ENCODE results near the gene CA12. TPM values are rescaled to one million over a fixed set of nuclear protein-coding genes. Genes with fewer than 3 reads are reported as not detected.
A peak's percentile ranks its signal among the peaks of the same experiment; 100 is the strongest.

Gene CA12
- total and polyA plus RNA-seq, 9 of the 15 experiments (the other 6 are each of a cell fraction or from before 2014, with no cell fraction given), result 0.01 to 0.78 (median 0.15) TPM; not detected in 1

GRCh38 chr15:63344731-63345390 lies 36.8 kb downstream of the CA12 start (continued):
- TF ChIP-seq MITF (IDR thresholded peaks at IDR 0.05) (no peak), KLF10 (CRISPR knock-in tag; IDR thresholded peaks at IDR 0.05) (no peak), RERE (CRISPR knock-in tag; IDR thresholded peaks at IDR 0.05; ENCODE audit: borderline replicate concordance) (no peak), DNMT1 (IDR thresholded peaks at IDR 0.05) (no peak), LEF1 (IDR thresholded peaks at IDR 0.05) (peak; percentile 62; the same call in 1 of the 2 replicates), PHF21A (IDR thresholded peaks at IDR 0.05; ENCODE audit: borderline replicate concordance, low read depth) (no peak), PHF20 (IDR thresholded peaks at IDR 0.05; ENCODE audit: partially characterized antibody) (no peak), ATF4 (CRISPR knock-in tag; IDR thresholded peaks at IDR 0.05) (peak; percentile 97), MLLT1 (IDR thresholded peaks at IDR 0.05) (no peak), RNF2 (IDR thresholded peaks at IDR 0.05) (peak; percentile 58; the same call in 1 of the 2 replicates), NCOR1 (IDR thresholded peaks at IDR 0.05) (no peak), CBX5 (IDR thresholded peaks at IDR 0.05; ENCODE audit: borderline replicate concordance, low read depth) (no peak), AFF4 (CRISPR knock-in tag; IDR thresholded peaks at IDR 0.05) (no peak), TBP (optimal IDR thresholded peaks at IDR 0.05; ENCODE audit: low read depth, low read length) (no peak), ZBTB1 (CRISPR knock-in tag; IDR thresholded peaks at IDR 0.05; ENCODE audit: borderline replicate concordance, low read depth) (no peak), SETDB1 (IDR thresholded peaks at IDR 0.05; ENCODE audit: low read length) (no peak)
